ENCODE results near the gene HELLS. TPM values are rescaled to one million over a fixed set of nuclear protein-coding genes. Genes with fewer than 3 reads are reported as not detected.

The HELLS gene
- total and polyA plus RNA-seq, 10 of the 15 experiments (the other 5 are each of a cell fraction or from before 2014, with no cell fraction given), result 33.9 to 159 (median 123) TPM

DNA sequence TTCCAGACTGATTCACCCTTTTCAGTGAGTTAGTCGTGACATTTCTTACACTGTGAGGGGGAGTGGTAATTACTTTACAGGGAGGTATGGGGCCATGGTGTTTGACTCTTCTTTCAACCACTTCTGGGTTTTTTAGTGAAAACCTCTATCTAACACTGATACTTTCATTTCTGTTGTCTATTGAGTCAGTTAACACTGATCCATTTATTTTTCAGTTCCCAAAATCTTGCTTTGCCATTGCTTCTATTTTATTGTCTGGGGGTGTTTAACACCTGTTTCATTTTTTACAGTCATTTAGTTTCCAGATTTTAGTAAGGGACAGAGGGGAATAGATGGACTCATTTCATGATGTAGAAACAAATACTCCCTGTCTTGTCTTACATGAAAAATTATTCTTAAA lies 61.5 kb downstream of the HELLS start:
- H4K20me1 ChIP-seq (ENCODE audit: control insufficient read depth, insufficient read depth), result no peaks in the 10 kb centered on the region
- H3K9me3 ChIP-seq (replicated peaks; ENCODE audit: control insufficient read depth, insufficient read depth, low read length), result no peaks in the 10 kb centered on the region
- peaks cover 0 to 4% of the 10 kb centered on the region in 2 experiments; a peak in 1 of 4 replicates for H3K36me3 ChIP-seq (ENCODE audit: control insufficient read depth in 2 of 2, insufficient read depth in 2 of 2, low read length in 1 of 2)
- ChIA-PET CTCF (interaction anchor here (1.0 kb wide), 1 partner anchor 21 kb away, joined by 4 read pairs; no protein-coding TSS in a partner anchor), RAD21 (ENCODE audit: unreplicated experiment) (no interaction called here), POLR2A (no interaction called here), SMC1A (ENCODE audit: uncharacterized antibody, unreplicated experiment) (interaction anchor here (0.7 to 1.0 kb wide), 2 partner anchors 15 to 61 kb away, joined by 3 read pairs; partner anchors contain the start of gene HELLS)
- no peak overlapping the region; the same call in 1 of the 2 replicates for H3K9ac ChIP-seq (ENCODE audit: control insufficient read depth, insufficient read depth, low read length)
- H3K79me2 ChIP-seq (ENCODE audit: control insufficient read depth, insufficient read depth, low read length), result no peaks in the 10 kb centered on the region
- FAIRE-seq (peak; percentile 44), ATAC-seq (peak; percentile 92), DNase-seq (ENCODE audit: low read depth, low spot score) (peak; percentile 41)
- BruUV-seq (replicated peaks), result no TSS peak
- in situ Hi-C loops (cut with MboI), result no loop called here
- H3K27me3 ChIP-seq (replicated peaks in 1 of 2; ENCODE audit: control insufficient read depth in 2 of 2, insufficient read depth in 2 of 2, low read length in 1 of 2), result no peaks in the 10 kb centered on the region
- no peak overlapping the region for H3K4me3 ChIP-seq
- intact Hi-C loops (cut with micrococcal nuclease; ENCODE audit: unreplicated experiment), result no loop called here
- H2AFZ ChIP-seq (ENCODE audit: control insufficient read depth, low read depth, low read length), result peak overlapping the region; percentile 31; the same call in 1 of the 2 replicates
- H3K4me2 ChIP-seq (ENCODE audit: control insufficient read depth, insufficient read depth), result peak overlapping the region; percentile 38
- peaks cover 18% of the 10 kb centered on the region for H3K4me1 ChIP-seq (ENCODE audit: control insufficient read depth, insufficient read depth, low read length)
- peak overlapping the region; percentile 71 for H3K27ac ChIP-seq (ENCODE audit: control insufficient read depth, insufficient read depth)
- WGBS (ENCODE audit: insufficient coverage, insufficient replicate concordance, low lambda C conversion rate, missing lambda C conversion rate), result 0% methylated on average over 1 of the region's 1 CpG
- TF ChIP-seq TAF1 (IDR thresholded peaks at IDR 0.05; ENCODE audit: borderline replicate concordance, low read depth, low read length) (no peak; the same call in 1 of the 2 replicates), KAT2A (conservative IDR thresholded peaks at IDR 0.05; ENCODE audit: control insufficient read depth, low read depth, low read length) (no peak), MTA3 (IDR thresholded peaks at IDR 0.05; ENCODE audit: borderline replicate concordance, low read length) (peak; percentile 72), YY1 (IDR thresholded peaks at IDR 0.05; ENCODE audit: low read depth, low read length) (no peak), KDM1A (IDR thresholded peaks at IDR 0.05; ENCODE audit: borderline replicate concordance) (no peak), MXI1 (IDR thresholded peaks at IDR 0.05; ENCODE audit: low read depth, low read length) (no peak), CBFB (IDR thresholded peaks at IDR 0.05; ENCODE audit: low read depth) (no peak), TCF7 (IDR thresholded peaks at IDR 0.05; ENCODE audit: borderline replicate concordance) (peak; percentile 55; the same call in 1 of the 2 replicates), CHD2 (IDR thresholded peaks at IDR 0.05; ENCODE audit: borderline replicate concordance, low read depth, low read length) (no peak), WRNIP1 (IDR thresholded peaks at IDR 0.05; ENCODE audit: borderline replicate concordance, low read depth, low read length) (no peak), RCOR1 (conservative IDR thresholded peaks at IDR 0.05; ENCODE audit: low read depth, low read length) (no peak), SREBF1 (IDR thresholded peaks at IDR 0.05; ENCODE audit: low read length) (no peak), NFXL1 (IDR thresholded peaks at IDR 0.05; ENCODE audit: borderline replicate concordance) (no peak), RB1 (IDR thresholded peaks at IDR 0.05; ENCODE audit: borderline replicate concordance) (no peak)
- TF ChIP-seq, protein P1, sequence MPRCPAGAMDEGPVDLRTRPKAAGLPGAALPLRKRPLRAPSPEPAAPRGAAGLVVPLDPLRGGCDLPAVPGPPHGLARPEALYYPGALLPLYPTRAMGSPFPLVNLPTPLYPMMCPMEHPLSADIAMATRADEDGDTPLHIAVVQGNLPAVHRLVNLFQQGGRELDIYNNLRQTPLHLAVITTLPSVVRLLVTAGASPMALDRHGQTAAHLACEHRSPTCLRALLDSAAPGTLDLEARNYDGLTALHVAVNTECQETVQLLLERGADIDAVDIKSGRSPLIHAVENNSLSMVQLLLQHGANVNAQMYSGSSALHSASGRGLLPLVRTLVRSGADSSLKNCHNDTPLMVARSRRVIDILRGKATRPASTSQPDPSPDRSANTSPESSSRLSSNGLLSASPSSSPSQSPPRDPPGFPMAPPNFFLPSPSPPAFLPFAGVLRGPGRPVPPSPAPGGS (IDR thresholded peaks at IDR 0.05; ENCODE audit: borderline replicate concordance, insufficient read depth, low read depth, low read length, poor library complexity, severe bottlenecking), result no peak
- TF ChIP-seq, protein P2, sequence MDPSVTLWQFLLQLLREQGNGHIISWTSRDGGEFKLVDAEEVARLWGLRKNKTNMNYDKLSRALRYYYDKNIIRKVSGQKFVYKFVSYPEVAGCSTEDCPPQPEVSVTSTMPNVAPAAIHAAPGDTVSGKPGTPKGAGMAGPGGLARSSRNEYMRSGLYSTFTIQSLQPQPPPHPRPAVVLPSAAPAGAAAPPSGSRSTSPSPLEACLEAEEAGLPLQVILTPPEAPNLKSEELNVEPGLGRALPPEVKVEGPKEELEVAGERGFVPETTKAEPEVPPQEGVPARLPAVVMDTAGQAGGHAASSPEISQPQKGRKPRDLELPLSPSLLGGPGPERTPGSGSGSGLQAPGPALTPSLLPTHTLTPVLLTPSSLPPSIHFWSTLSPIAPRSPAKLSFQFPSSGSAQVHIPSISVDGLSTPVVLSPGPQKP (IDR thresholded peaks at IDR 0.05; ENCODE audit: low read depth, low read length), result no peak
- TF ChIP-seq, protein P3, sequence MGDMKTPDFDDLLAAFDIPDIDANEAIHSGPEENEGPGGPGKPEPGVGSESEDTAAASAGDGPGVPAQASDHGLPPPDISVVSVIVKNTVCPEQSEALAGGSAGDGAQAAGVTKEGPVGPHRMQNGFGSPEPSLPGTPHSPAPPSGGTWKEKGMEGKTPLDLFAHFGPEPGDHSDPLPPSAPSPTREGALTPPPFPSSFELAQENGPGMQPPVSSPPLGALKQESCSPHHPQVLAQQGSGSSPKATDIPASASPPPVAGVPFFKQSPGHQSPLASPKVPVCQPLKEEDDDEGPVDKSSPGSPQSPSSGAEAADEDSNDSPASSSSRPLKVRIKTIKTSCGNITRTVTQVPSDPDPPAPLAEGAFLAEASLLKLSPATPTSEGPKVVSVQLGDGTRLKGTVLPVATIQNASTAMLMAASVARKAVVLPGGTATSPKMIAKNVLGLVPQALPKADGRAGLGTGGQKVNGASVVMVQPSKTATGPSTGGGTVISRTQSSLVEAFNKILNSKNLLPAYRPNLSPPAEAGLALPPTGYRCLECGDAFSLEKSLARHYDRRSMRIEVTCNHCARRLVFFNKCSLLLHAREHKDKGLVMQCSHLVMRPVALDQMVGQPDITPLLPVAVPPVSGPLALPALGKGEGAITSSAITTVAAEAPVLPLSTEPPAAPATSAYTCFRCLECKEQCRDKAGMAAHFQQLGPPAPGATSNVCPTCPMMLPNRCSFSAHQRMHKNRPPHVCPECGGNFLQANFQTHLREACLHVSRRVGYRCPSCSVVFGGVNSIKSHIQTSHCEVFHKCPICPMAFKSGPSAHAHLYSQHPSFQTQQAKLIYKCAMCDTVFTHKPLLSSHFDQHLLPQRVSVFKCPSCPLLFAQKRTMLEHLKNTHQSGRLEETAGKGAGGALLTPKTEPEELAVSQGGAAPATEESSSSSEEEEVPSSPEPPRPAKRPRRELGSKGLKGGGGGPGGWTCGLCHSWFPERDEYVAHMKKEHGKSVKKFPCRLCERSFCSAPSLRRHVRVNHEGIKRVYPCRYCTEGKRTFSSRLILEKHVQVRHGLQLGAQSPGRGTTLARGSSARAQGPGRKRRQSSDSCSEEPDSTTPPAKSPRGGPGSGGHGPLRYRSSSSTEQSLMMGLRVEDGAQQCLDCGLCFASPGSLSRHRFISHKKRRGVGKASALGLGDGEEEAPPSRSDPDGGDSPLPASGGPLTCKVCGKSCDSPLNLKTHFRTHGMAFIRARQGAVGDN (IDR thresholded peaks at IDR 0.05), result no peak
- TF ChIP-seq, protein P4, sequence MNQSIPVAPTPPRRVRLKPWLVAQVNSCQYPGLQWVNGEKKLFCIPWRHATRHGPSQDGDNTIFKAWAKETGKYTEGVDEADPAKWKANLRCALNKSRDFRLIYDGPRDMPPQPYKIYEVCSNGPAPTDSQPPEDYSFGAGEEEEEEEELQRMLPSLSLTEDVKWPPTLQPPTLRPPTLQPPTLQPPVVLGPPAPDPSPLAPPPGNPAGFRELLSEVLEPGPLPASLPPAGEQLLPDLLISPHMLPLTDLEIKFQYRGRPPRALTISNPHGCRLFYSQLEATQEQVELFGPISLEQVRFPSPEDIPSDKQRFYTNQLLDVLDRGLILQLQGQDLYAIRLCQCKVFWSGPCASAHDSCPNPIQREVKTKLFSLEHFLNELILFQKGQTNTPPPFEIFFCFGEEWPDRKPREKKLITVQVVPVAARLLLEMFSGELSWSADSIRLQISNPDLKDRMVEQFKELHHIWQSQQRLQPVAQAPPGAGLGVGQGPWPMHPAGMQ (IDR thresholded peaks at IDR 0.05; ENCODE audit: borderline replicate concordance), result no peak

Data from GM12878 (cell line).